Neuronal stem cell (in vitro differentiated cells): ENCODE data around the gene PHAX. TPM values are rescaled to one million over a fixed set of nuclear protein-coding genes. Genes with fewer than 3 reads are reported as not detected.
A peak's percentile ranks its signal among the peaks of the same experiment; 100 is the strongest.
"Not testable (repeated sequence)": the region's sequence is repeated elsewhere in the genome, so short reads cannot be mapped to it uniquely, and the experiment has no call there.

Source experiments
- DNase-seq: peaks from one replicate; pipeline ENCODE4 v3.0.0-alpha.2; 2013; ENCODE audit warnings: low spot score
- H2AFZ ChIP-seq: one replicate; pipeline ENCODE4 v1.6.1; 2013; ENCODE audit warnings: mild to moderate bottlenecking, low read length, inconsistent platforms
- H2AK5ac ChIP-seq: 2 replicates; pipeline ENCODE4 v1.6.1; 2013; ENCODE audit warnings: low read depth, mild to moderate bottlenecking, inconsistent platforms, low read length, moderate library complexity, mixed read lengths
- H2BK120ac ChIP-seq: 2 replicates; pipeline ENCODE4 v1.6.1; 2013; ENCODE audit warnings: low read depth, mild to moderate bottlenecking, inconsistent platforms, low read length, moderate library complexity, mixed read lengths
- H2BK12ac ChIP-seq: one replicate; pipeline ENCODE4 v1.6.1; 2013; ENCODE audit warnings: low read length, inconsistent platforms
- H2BK15ac ChIP-seq: 2 replicates; pipeline ENCODE4 v1.6.1; 2013; ENCODE audit warnings: mild to moderate bottlenecking, low read length, inconsistent platforms, mixed read lengths
- H2BK5ac ChIP-seq: one replicate; pipeline ENCODE4 v1.6.1; 2013; ENCODE audit warnings: inconsistent platforms, mild to moderate bottlenecking, low read length, moderate library complexity
- H3K14ac ChIP-seq: one replicate; pipeline ENCODE4 v1.6.1; 2013; ENCODE audit warnings: low read length, inconsistent platforms
- H3K18ac ChIP-seq: 2 replicates; pipeline ENCODE4 v1.6.1; 2013; ENCODE audit warnings: low read length, inconsistent platforms
- H3K23ac ChIP-seq: 2 replicates; pipeline ENCODE4 v1.6.1; 2013; ENCODE audit warnings: low read depth, mild to moderate bottlenecking, mixed read lengths, low read length, inconsistent platforms; ENCODE audit not compliant: poor library complexity
- H3K27ac ChIP-seq: replicated peaks from 3 replicates; pipeline ENCODE4 v1.5.1; 2013; ENCODE audit warnings: low read length, inconsistent platforms
- H3K27me3 ChIP-seq, 3 experiments: 2 replicates each; pipeline ENCODE4 v1.6.1; 2013; ENCODE audit warnings: low read length in 3 of 3, mild to moderate bottlenecking in 2 of 3, inconsistent platforms in 1 of 3, low read depth in 1 of 3, mixed read lengths in 1 of 3, moderate library complexity in 1 of 3; ENCODE audit not compliant: control insufficient read depth in 3 of 3, insufficient read depth in 3 of 3
- H3K36me3 ChIP-seq, 2 donors: replicated peaks in 1 of 2; 2 replicates each; pipeline ENCODE4 v1.6.1; 2013; ENCODE audit warnings: low read length in 2 of 2; ENCODE audit not compliant: control insufficient read depth in 2 of 2, insufficient read depth in 2 of 2
- H3K4ac ChIP-seq: 2 replicates; pipeline ENCODE4 v1.6.1; 2013; ENCODE audit warnings: inconsistent platforms, mild to moderate bottlenecking, low read length, moderate library complexity
- H3K4me1 ChIP-seq, 2 donors: 1 replicate in 1 of 2; 2 replicates in 1 of 2; pipeline ENCODE4 v1.6.1; 2013; ENCODE audit warnings: low read length in 2 of 2, low read depth in 1 of 2; ENCODE audit not compliant: control insufficient read depth in 2 of 2, insufficient read depth in 1 of 2
- H3K4me2 ChIP-seq: one replicate; pipeline ENCODE4 v1.6.1; 2013; ENCODE audit warnings: mild to moderate bottlenecking, low read length, inconsistent platforms; ENCODE audit not compliant: insufficient read depth, poor library complexity, severe bottlenecking
- H3K4me3 ChIP-seq, 2 donors: 2 replicates each; pipeline ENCODE4 v1.5.1; 2013; ENCODE audit warnings: low read length in 2 of 2, mild to moderate bottlenecking in 2 of 2, inconsistent platforms in 1 of 2, moderate library complexity in 1 of 2
- H3K79me1 ChIP-seq: one replicate; pipeline ENCODE4 v1.6.1; 2013; ENCODE audit warnings: low read depth, mild to moderate bottlenecking, inconsistent platforms, low read length, moderate library complexity
- H3K9ac ChIP-seq: one replicate; pipeline ENCODE4 v1.6.1; 2013; ENCODE audit warnings: mild to moderate bottlenecking, low read depth, low read length, inconsistent platforms; ENCODE audit not compliant: poor library complexity
- H3K9me3 ChIP-seq, 2 donors: replicated peaks in 1 of 2; 2 replicates each; pipeline versions ENCODE3 to v1.6.1; 2013; ENCODE audit warnings: low read length in 2 of 2, mild to moderate bottlenecking in 2 of 2, inconsistent platforms in 1 of 2, low read depth in 1 of 2, mixed read lengths in 1 of 2, moderate library complexity in 1 of 2; ENCODE audit not compliant: control insufficient read depth in 2 of 2, insufficient read depth in 1 of 2
- H4K8ac ChIP-seq: one replicate; pipeline ENCODE4 v1.6.1; 2013; ENCODE audit warnings: low read depth, mild to moderate bottlenecking, inconsistent platforms, low read length, moderate library complexity
- H4K91ac ChIP-seq: one replicate; pipeline ENCODE4 v1.6.1; 2013; ENCODE audit warnings: low read length, low read depth, mild to moderate bottlenecking, inconsistent platforms; ENCODE audit not compliant: poor library complexity
- WGBS, 2 donors: extraction: QIAGEN DNeasy Blood & Tissue Kit; methylation state at CpG; one replicate each; pipeline ENCODE4 v1.1.7; 2013; ENCODE audit warnings: missing lambda C conversion rate in 2 of 2, mixed read lengths in 1 of 2; ENCODE audit not compliant: insufficient read length in 2 of 2, insufficient replicate concordance in 1 of 2; ENCODE audit errors: extremely low coverage in 2 of 2; 5-methylcytosine and 5-hydroxymethylcytosine counted together
- polyA plus RNA-seq, 2 experiments: library from polyadenylated mRNA; stranded (reverse); fragments of 200-250 nt; gene quantifications; one replicate each; pipeline ENCODE4 v1.2.3, GENCODE V29; 2013

Gene PHAX
- polyA plus RNA-seq (2013, experiment 1 of 2): 26.4 TPM
- polyA plus RNA-seq (2013, experiment 2 of 2): 26.2 TPM

- Histone ChIP-seq H2BK12ac (peak within 1 kb of the TSS; percentile 84), H3K36me3 (peaks cover 12 to 34% of the 10 kb centered on the region in 2 donors), H3K27ac (peak within 1 kb of the TSS; percentile 72), H3K27me3 (no peaks in the 10 kb centered on the region), H2AK5ac (peak within 1 kb of the TSS; percentile 90), H3K9me3 (no peaks in the 10 kb centered on the region), H2BK5ac (peak within 1 kb of the TSS; percentile 95), H3K4me1 (peaks cover 5 to 7% of the 10 kb centered on the region in 2 donors), H3K9ac (peak within 1 kb of the TSS; percentile 100), H3K23ac (peak within 1 kb of the TSS; percentile 97), H3K14ac (peak within 1 kb of the TSS; percentile 100), H3K79me1 (peaks cover 9% of the 10 kb centered on the region), H3K4me2 (peak within 1 kb of the TSS; percentile 95), H4K8ac (peak within 1 kb of the TSS; percentile 92), H2BK15ac (peak within 1 kb of the TSS; percentile 89), H2BK120ac (no peak within 1 kb of the TSS), H3K4ac (peak within 1 kb of the TSS; percentile 95), H3K18ac (peak within 1 kb of the TSS; percentile 100), H2AFZ (peak within 1 kb of the TSS; percentile 97), H3K4me3 (peak within 1 kb of the TSS; percentile 82 to 98), H4K91ac (peak within 1 kb of the TSS; percentile 97)
- WGBS, 2 donors: no CpG with 5 or more reads among the region's 79 CpGs
- peak; percentile 65 for DNase-seq
Observed at GRCh38 chr5:126600631-126601511, at the start of gene PHAX. Gene PHAX, plus strand, starts transcription at chr5:126600947. Its CDS starts 16 bp downstream, at chr5:126600963.

- Histone ChIP-seq H3K27me3 (peaks cover 0 to 2% (median 0%) of the 10 kb centered on the region in 3 experiments), H2BK12ac (no peak overlapping the region), H2BK120ac (no peak overlapping the region), H2AFZ (no peak overlapping the region), H3K79me1 (peaks cover 4% of the 10 kb centered on the region), H3K4ac (no peak overlapping the region), H3K4me3 (no peak overlapping the region), H3K4me2 (no peak overlapping the region), H2AK5ac (no peak overlapping the region), H2BK15ac (no peak overlapping the region), H3K23ac (no peak overlapping the region), H4K8ac (no peak overlapping the region), H3K9me3 (no peaks in the 10 kb centered on the region), H4K91ac (no peak overlapping the region), H3K9ac (no peak overlapping the region), H3K14ac (no peak overlapping the region), H3K27ac (no peak overlapping the region), H3K4me1 (no peaks in the 10 kb centered on the region), H2BK5ac (no peak overlapping the region), H3K36me3 (peaks cover 33 to 99% of the 10 kb centered on the region in 2 donors), H3K18ac (no peak overlapping the region)
- no peak for DNase-seq
- no CpG with 5 or more reads among the region's 2 CpGs for WGBS, 2 donors
Observed at GRCh38 chr5:126552614-126553013, 48.1 kb upstream of the PHAX start.

- H3K14ac ChIP-seq, H2AFZ ChIP-seq, H3K9me3 ChIP-seq, H3K4me3 ChIP-seq, H3K4me2 ChIP-seq, H3K79me1 ChIP-seq, H2BK5ac ChIP-seq, H2AK5ac ChIP-seq, DNase-seq, H2BK12ac ChIP-seq, H3K9ac ChIP-seq, H3K27ac ChIP-seq, H2BK15ac ChIP-seq, H4K91ac ChIP-seq, H3K4me1 ChIP-seq, H3K4ac ChIP-seq, H4K8ac ChIP-seq, H3K27me3 ChIP-seq, H3K23ac ChIP-seq, H3K18ac ChIP-seq: not testable (repeated sequence)
- no CpG with 5 or more reads among the region's 9 CpGs for WGBS, 2 donors
- peaks cover 33 to 99% of the 10 kb centered on the region in 2 donors for H3K36me3 ChIP-seq
- peak overlapping the region; percentile 67 for H2BK120ac ChIP-seq
Observed at GRCh38 chr5:126555101-126555500, 45.6 kb upstream of the PHAX start.

- no peaks in the 10 kb centered on the region for H3K9me3 ChIP-seq
- no peak for DNase-seq
- no peak overlapping the region for H3K27ac ChIP-seq
- H2BK5ac ChIP-seq: no peak overlapping the region
- H3K4me3 ChIP-seq: no peak overlapping the region
- no peak overlapping the region for H2BK15ac ChIP-seq
- H2AK5ac ChIP-seq: no peak overlapping the region
- H4K91ac ChIP-seq: no peak overlapping the region
- no peak overlapping the region for H3K18ac ChIP-seq
- no CpG with 5 or more reads among the region's 1 CpG for WGBS, 2 donors
- H2BK12ac ChIP-seq: no peak overlapping the region
- no peaks in the 10 kb centered on the region for H3K27me3 ChIP-seq
- H2AFZ ChIP-seq: no peak overlapping the region
- H4K8ac ChIP-seq: no peak overlapping the region
- H3K4ac ChIP-seq: no peak overlapping the region
- H3K23ac ChIP-seq: no peak overlapping the region
- H3K36me3 ChIP-seq: peaks cover 13 to 95% of the 10 kb centered on the region in 2 donors
- no peak overlapping the region for H3K9ac ChIP-seq
- H3K4me1 ChIP-seq: no peaks in the 10 kb centered on the region
- no peak overlapping the region for H3K4me2 ChIP-seq
- H3K79me1 ChIP-seq: no peaks in the 10 kb centered on the region
- H2BK120ac ChIP-seq: no peak overlapping the region
- H3K14ac ChIP-seq: no peak overlapping the region
Observed at GRCh38 chr5:126561908-126562307, 38.8 kb upstream of the PHAX start.
